Raji (cell line): ENCODE data around the gene HPS1.

ENCODE experiments used
- POLR2A ChIP-seq: IDR thresholded peaks from 2 replicates; pipeline ENCODE4 v1.6.1; 2011; ENCODE audit warnings: low read depth, low read length, control low read depth; ENCODE audit not compliant: insufficient read depth

The HPS1 gene

DNA sequence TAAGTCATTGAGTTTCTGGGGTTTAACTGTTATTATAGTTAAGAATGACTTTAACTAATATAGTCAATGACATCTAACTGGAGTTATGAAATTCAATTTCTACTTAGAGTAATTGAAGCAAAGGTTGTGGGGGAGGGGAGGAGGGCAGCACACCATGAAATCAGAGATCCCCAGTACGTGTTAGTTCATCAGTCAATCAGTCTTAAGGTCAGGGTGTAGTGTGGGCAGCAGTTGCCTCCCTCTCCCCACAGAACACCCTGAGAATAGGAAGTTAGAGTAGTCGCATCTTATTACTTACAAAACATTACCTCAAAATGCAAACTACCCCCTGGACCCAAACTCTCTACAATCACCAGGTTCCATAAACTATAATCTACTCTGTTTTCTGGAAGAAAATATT, 7.0 kb upstream of the HPS1 start:
- no peak for TF ChIP-seq POLR2A

DNA sequence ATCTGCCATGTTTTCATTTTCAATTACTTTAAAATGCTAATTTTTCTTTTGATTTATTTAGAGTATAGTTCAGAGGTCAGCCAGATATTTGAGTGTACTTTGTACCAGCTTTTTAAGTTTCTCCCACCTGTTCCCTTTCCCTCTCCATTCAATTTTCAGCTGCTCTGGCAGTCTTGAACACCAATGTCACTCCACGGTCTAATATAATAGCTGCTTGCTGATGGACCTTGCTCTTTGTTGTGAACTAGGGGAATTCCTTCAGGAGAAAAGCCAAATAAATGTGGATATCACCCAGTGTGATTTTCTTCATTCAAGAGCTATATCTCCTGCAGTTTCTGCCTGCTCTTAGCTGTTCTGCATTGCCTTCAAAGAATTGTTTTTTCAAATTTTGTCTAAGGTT, 3.9 kb upstream of the HPS1 start:
- TF ChIP-seq POLR2A = no peak

DNA sequence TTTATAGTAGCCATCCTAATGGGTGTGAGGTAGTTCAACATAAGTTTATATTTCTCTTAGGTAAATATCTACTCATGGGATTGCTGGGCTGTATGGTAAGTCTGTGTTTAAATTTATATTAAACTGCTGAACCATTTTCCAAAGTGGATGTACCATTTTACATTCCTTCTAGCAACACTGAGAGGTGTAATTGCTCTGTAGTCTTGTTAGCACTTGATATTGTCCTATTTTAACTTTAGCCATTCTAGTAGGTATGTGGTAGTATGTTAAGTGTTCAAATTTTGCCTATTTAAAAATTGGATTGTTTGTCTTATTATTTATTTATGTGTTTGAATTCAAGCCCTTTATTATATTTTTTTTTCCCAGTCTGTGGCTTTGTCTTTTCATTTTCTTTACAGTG, 2.6 kb upstream of the HPS1 start:
- TF ChIP-seq POLR2A = no peak

DNA sequence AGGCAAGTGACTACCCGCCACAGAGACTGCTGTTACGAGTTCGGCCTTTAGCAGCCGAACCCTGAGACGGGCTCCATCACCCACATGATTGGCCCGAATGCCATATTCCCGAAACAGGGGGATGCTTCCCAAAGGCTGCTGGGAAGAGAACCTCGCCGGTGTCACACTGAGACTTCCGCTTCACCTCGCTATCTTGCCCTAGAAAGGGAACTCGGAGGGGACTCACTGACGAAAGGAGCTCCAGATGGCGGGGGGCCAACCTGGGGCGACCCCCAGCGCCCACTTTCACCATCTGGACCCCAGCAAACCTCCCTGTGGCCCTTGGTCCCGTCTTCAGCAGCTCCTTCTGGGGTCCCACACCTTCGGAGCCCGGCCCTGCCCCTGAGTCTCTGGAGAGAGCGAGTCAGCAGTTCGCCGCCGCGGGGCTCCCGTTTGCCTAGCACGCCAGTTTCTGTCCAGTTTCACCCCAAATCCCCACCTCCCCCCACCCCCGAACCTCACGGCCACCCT, 529 bp downstream of the HPS1 start:
- TF ChIP-seq POLR2A = no peak

DNA sequence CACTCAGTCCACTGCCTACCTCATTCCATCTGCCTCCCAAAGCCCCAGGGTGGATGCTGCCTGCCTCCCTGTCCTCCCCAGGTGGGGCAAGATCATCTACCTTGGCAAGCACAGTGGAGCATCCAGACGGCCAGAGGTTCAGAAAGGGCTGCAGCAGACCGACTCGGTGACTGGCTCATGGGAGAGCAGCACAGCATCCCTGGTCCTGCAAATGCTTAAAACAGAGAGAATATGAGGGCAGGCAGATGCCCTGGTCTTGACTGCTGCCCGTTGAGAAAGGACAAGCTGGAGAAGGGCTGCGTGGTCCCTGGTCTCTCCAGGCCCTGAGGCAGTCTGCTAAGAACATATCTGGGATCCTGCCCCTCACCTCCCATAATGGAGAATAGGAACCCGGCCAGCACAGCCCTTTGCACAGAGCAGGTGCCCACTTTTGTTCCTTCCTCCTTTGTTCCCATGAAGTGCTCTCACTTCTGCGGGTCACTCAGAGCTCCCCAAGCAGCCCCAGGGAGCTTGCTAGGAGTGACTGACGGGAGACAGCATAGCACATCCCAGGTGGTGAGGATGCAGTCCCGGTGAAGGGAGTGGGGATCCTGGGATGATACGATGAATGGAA, 1.4 kb downstream of the HPS1 start:
- no peak for TF ChIP-seq POLR2A

DNA sequence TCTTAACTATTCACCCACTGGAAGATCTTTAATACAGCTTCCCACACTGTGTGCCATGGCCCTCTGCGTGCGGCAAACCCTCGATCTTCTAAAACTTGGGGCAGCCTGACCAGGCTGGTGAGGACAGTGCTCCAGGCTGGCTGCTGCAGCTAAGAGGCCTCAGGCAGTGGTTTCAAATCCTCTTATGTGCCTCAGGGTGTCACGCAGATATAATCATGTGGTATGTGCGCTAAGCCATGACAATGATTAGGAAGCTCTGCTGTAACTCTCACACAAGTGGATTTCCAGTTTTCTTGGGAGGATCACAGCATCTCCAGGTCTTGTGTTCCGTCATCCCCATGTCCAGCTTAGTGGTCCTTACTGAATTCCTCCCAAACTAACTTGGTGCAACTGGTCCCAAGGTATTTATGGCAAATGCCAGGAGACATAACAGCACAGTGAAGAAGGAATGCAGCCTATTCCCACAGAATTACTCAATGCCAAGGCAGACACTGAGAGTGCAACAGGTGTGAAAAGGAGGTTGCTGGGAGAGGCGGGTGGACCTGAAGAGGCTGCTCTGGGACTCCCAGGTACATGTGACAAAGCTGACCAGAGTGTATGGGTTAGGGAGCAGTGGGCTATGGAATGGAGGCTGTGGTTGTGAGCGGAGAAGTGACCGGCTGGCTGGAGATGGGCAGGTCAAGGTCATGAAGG, 2.3 kb downstream of the HPS1 start:
- no peak for TF ChIP-seq POLR2A

DNA sequence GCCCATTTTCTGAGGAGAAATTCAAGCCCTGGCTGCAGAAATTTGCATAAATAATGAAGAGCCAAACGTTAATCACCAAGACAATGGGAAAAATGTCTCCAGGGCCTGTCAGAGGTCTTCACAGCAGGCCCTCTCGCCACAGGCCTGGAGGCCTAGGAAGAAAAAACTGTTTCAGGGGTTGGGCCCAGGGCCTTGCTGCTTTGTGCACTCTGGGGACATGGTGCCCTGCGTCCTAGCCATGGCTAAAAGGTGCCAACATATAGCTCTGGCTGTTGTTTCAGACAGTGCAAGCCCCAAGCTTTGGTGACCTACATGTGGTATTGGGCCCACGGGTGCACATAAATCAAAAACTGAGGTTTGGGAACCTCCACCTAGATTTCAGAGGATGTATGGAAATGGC, 8.0 kb downstream of the HPS1 start:
- TF ChIP-seq POLR2A = no peak

DNA sequence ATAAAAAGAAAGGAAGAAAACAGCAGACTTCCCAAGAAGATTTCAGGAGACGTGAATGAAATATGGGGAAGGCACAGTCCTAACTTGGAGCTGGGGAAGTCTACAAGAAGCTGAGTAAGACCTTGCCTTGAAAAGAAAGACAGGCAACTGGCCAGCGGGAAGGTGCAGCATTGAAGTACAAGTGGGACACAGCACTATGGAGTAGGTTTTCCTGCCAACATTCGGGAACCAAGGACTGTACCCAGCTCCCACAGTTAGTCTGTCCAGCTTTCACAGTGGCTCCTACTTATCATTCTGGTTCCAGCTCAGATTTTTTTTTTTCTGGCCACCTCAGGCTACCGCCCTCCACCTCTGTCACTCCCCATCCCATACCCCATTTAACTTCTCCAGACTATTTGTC, 10.0 kb downstream of the HPS1 start:
- no peak for TF ChIP-seq POLR2A

DNA sequence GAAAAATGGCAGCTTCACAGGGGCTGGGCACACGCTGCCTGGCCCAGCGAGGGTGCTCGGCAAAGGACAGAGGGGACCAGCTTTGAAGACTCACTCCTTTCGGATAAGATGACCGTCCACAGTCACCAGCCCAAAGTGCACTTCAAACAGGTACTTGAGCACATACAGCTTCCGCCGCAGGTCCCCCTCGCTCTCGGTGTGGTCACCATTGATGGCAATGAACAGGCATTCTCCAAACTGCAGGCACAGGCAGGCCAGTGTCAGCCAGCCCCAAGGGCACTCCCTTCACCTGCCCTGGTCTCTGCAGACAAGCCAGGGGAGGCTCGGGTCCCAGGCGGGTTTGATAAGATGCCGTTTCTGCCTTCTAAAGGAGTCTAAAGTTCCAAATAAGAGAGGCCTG, 11.6 kb downstream of the HPS1 start:
- no peak for TF ChIP-seq POLR2A

DNA sequence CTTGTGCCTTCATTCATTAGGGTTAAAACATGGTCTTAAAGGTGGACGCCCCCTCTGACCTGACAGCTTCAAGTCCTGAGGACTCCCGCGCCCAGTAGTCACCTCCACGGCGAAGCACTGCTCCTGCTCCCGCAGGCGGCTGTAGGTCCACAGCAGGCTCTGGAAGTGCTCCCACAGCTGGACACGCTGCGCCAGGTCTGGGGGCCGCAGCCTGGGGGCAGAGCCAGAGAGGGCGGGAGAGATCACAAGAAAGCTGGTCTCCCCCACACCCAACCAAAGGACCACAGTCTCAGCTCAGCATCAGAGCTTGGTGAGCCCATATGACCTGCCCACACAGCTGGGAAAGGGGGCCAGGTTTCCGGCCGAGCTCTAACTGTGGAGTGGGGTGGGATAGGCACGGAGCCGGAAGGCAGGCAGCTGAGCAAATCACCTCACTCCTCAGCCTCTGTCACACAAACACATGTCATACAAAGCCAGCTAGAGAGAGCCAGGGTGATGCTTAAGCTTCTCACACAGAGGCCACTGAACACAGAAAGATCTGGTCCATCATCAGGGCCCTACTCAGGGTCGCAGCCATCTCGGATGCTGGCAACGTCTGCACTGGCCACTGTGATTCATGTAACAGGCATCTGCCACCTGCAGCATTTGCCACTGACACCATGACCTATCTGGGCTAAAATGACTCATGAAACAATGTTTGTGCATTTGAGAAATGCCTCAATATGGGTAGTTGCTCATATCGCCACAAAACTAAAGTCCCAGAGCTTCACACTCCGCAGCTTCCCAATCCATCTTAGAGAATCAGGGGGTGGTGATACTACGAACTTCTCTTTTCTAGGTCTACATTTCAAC, 12.6 kb downstream of the HPS1 start:
- no peak for TF ChIP-seq POLR2A

DNA sequence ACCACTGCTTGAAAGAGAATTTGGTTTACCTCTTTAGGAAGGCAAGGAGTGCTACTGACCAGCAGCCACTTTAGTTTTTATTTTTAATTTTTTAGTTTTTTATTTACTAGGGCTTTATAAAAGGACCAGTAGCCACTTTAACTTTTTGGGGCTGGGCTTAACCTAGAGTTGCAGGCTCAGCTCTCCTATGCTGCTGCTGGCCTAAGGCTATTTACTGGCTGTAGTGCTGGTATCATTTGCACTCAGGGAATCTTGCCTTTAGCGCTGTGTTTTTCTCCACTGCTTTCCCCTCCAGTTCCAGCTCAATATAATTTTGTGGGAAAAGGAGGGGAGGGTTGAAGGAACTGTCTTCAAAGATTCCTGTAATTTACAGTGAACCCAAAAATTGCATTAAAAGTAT, 13.4 kb downstream of the HPS1 start:
- TF ChIP-seq POLR2A = no peak

DNA sequence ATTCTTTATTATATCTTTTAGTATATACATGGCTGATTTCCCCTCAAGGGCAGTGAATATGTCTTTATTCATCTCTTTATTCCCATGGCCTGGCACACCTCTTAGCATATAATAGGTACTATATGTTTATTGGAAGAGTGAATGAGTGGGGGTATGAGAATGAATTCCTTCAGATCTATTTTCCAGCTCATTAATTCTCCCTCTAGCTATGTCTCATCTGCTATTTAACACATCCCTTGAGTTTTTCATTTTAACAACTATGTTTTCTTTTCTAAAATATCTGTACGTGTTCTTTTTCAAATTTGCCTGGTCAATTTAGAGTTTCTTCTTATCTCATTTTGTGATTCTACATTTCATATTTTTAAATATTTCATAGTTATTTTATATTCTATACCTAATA, 14.4 kb downstream of the HPS1 start:
- TF ChIP-seq POLR2A = no peak

DNA sequence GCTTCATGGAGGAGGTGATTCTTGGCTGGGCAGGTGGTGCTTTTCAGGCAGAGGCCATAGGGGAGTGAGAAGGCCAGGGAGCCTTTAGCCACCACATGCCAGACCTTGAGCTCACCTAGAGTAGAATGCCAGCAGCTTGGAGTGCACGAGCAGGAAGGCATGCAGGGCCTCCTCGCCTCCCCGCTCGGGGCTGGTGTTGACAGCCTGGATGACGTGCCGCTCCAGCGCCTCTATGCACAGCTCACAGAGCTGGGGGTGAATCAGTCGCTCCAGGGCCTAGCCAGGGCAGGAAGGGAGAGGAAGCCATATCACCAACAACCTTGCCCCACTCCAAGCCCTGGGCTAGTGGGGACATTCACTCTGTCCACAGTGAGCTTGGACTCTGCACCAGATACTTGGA, 15.7 kb downstream of the HPS1 start:
- no peak for TF ChIP-seq POLR2A

DNA sequence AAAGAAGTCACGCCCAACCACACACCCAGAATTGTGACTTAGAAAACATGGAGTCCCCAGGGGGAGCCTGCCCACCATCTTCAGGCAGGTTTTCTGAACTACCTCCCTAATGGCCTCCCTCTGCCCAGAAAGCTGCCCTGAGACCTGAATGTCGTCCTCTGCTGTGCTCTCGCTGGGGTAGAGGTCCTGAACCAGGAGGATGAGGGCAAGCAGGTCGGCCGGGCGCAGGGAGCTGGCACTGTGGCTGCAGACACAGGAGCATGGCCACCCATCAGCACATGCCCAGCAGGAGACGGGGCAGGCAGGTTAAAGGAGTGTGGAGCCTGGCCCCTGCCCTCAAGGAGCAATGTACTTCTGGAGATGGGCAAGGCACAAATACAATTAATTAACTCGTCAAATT, 16.3 kb downstream of the HPS1 start:
- no peak for TF ChIP-seq POLR2A

DNA sequence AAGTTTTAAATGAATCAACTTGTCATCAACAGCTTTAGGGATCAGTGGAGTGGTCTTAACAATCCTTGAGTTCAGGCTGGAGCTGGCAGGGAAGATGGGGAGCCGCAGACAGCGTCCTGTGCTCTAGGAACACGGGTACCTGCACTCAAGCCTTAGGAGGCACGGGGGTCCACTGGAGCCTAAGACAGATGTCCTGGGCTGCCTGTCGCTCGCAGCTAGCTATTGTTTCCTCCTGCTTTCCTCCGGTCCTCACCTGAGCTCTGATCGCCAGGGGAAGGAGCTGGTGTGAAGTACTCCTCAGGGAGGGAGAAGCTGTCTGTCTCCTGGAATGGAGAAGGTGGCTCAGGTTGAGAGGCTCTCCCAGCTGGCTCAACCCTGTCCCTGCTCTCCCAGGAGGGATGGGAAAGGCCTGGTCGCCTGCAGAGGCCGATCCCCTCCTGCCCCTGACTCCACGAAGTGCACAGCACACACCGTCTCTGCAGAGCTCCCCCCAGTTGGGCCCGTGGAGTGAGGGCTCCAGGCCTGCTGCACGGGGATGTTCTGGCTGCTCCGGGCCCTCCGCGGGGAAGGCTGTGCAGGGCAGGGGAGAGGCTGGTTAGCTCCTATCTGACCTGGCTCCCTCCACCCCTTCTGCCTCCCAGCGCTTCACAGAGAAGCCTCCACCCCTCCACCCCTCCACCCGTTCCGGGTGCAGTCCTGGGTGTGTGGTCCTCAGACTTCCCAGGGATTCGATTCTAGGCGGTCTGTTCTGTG, 17.2 kb downstream of the HPS1 start:
- TF ChIP-seq POLR2A = no peak
